PFSK-1 (cell line): Measurements from ENCODE around the gene BMX.

Experiments
- FOXP2 ChIP-seq: optimal IDR thresholded peaks from 2 replicates; pipeline ENCODE3; 2011; ENCODE audit warnings: borderline replicate concordance, control low read depth, inconsistent platforms; ENCODE audit not compliant: insufficient read depth; ENCODE audit errors: extremely low read length, extremely low read depth
- POLR2AphosphoS5 ChIP-seq: IDR thresholded peaks from 2 replicates; pipeline ENCODE4 v1.6.1; 2012; ENCODE audit warnings: low read depth, mild to moderate bottlenecking, control low read depth, low read length, moderate library complexity
- REST ChIP-seq, 2 experiments: IDR thresholded peaks; 2 replicates each; pipeline versions ENCODE4 v1.6.1 to v1.8.0; 2011 to 2012; ENCODE audit warnings: low read depth in 2 of 2, low read length in 2 of 2, control low read depth in 1 of 2, inconsistent platforms in 1 of 2, mild to moderate bottlenecking in 1 of 2, moderate library complexity in 1 of 2; ENCODE audit not compliant: insufficient read depth in 1 of 2
- SIN3A ChIP-seq: IDR thresholded peaks from 2 replicates; pipeline ENCODE4 v1.6.1; 2012; ENCODE audit warnings: mild to moderate bottlenecking, low read length, moderate library complexity, borderline replicate concordance; ENCODE audit not compliant: insufficient read depth
- TAF1 ChIP-seq: IDR thresholded peaks from 2 replicates; pipeline ENCODE4 v1.6.1; 2012; ENCODE audit warnings: low read length, control low read depth, borderline replicate concordance; ENCODE audit not compliant: insufficient read depth

The BMX gene

GRCh38 chrX:15574017-15574416 lies 73.4 kb downstream of the BMX start:
- TF ChIP-seq REST (IDR thresholded peaks at IDR 0.05; ENCODE audit: insufficient read depth in 1 of 2, low read depth in 2 of 2, low read length in 2 of 2) (no peak), TAF1 (no peak), FOXP2 (no peak), SIN3A (no peak)

- TF ChIP-seq REST (IDR thresholded peaks at IDR 0.05; ENCODE audit: insufficient read depth in 1 of 2, low read depth in 2 of 2, low read length in 2 of 2) (no peak), SIN3A (no peak), TAF1 (no peak), FOXP2 (no peak), POLR2AphosphoS5 (no peak)
Observed at GRCh38 chrX:15576019-15576418, 75.4 kb downstream of the BMX start.

- TF ChIP-seq TAF1 (no peak), FOXP2 (no peak), POLR2AphosphoS5 (no peak), SIN3A (no peak), REST (IDR thresholded peaks at IDR 0.05; ENCODE audit: insufficient read depth in 1 of 2, low read depth in 2 of 2, low read length in 2 of 2) (no peak)
Observed at GRCh38 chrX:15579778-15580747, 79.5 kb downstream of the BMX start.

GRCh38 chrX:15594371-15594770 lies 93.8 kb downstream of the BMX start:
- TF ChIP-seq TAF1, result no peak
- TF ChIP-seq SIN3A, result no peak
- TF ChIP-seq FOXP2, result no peak
- no peak for TF ChIP-seq POLR2AphosphoS5
- no peak for TF ChIP-seq REST (IDR thresholded peaks at IDR 0.05; ENCODE audit: insufficient read depth in 1 of 2, low read depth in 2 of 2, low read length in 2 of 2)
